Keratinocyte (primary cell): ENCODE measurements around the gene ACSS1. TPM values are rescaled to one million over a fixed set of nuclear protein-coding genes. Genes with fewer than 3 reads are reported as not detected.

Source experiments
- DNase-seq: peaks from one replicate; pipeline ENCODE4 v3.0.0-alpha.2; 2011; ENCODE audit warnings: low read depth, missing footprints, low spot score
- FAIRE-seq: peaks from 2 replicates; lab custom pipeline; 2011; peaks lifted over from hg19 to GRCh38; lab: Jason Lieb, UNC
- H2AFZ ChIP-seq: 2 replicates; pipeline ENCODE4 v1.6.0; 2012; ENCODE audit warnings: low read length, control low read depth, inconsistent platforms; ENCODE audit not compliant: control insufficient read depth
- H3K27ac ChIP-seq: 2 replicates; pipeline ENCODE4 v1.5.1; 2011; ENCODE audit warnings: low read length; ENCODE audit not compliant: control insufficient read depth, insufficient read depth
- H3K27me3 ChIP-seq: 3 replicates; pipeline ENCODE4 v1.6.0; 2011; ENCODE audit warnings: low read length; ENCODE audit not compliant: control insufficient read depth, insufficient read depth; ENCODE audit errors: extremely low read depth
- H3K36me3 ChIP-seq, 2 experiments: 2 replicates in 1 of 2; 3 replicates in 1 of 2; pipeline ENCODE4 v1.5.1; 2011; ENCODE audit warnings: low read length in 2 of 2, mild to moderate bottlenecking in 1 of 2; ENCODE audit not compliant: control insufficient read depth in 2 of 2, insufficient read depth in 2 of 2; ENCODE audit errors: extremely low read depth in 1 of 2
- H3K4me1 ChIP-seq: 3 replicates; pipeline ENCODE4 v1.5.1; 2011; ENCODE audit warnings: low read length; ENCODE audit not compliant: control insufficient read depth, insufficient read depth; ENCODE audit errors: extremely low read depth
- H3K4me2 ChIP-seq: 3 replicates; pipeline ENCODE4 v1.6.0; 2011; ENCODE audit warnings: low read depth, low read length; ENCODE audit not compliant: control insufficient read depth, insufficient read depth; ENCODE audit errors: extremely low read depth
- H3K4me3 ChIP-seq, 3 experiments: fragments of 200-600 bp in 1 of 3; sonication (generic) in 1 of 3; 2 replicates in 2 of 3; 3 replicates in 1 of 3; pipeline ENCODE4 v1.5.1; 2011 to 2016; ENCODE audit warnings: low read length in 3 of 3, mild to moderate bottlenecking in 3 of 3, control low read depth in 2 of 3, inconsistent platforms in 1 of 3, low read depth in 1 of 3, mixed read lengths in 1 of 3, mixed run types in 1 of 3, moderate library complexity in 1 of 3; ENCODE audit not compliant: control insufficient read depth in 2 of 3, insufficient read depth in 2 of 3; ENCODE audit errors: extremely low read depth in 1 of 3
- H3K79me2 ChIP-seq: 2 replicates; pipeline ENCODE4 v1.6.0; 2012; ENCODE audit warnings: low read length; ENCODE audit not compliant: control insufficient read depth, insufficient read depth
- H3K9ac ChIP-seq: 3 replicates; pipeline ENCODE4 v1.6.0; 2011; ENCODE audit warnings: low read length; ENCODE audit not compliant: control insufficient read depth, insufficient read depth; ENCODE audit errors: extremely low read depth
- H3K9me1 ChIP-seq: 3 replicates; pipeline ENCODE4 v1.6.0; 2011; ENCODE audit warnings: low read length; ENCODE audit not compliant: control insufficient read depth, insufficient read depth; ENCODE audit errors: extremely low read depth
- H3K9me3 ChIP-seq: 2 replicates; pipeline ENCODE4 v1.5.1; 2012; ENCODE audit warnings: low read depth, low read length; ENCODE audit not compliant: control insufficient read depth
- H4K20me1 ChIP-seq: 3 replicates; pipeline ENCODE4 v1.6.0; 2011; ENCODE audit warnings: low read length; ENCODE audit not compliant: control insufficient read depth, insufficient read depth; ENCODE audit errors: extremely low read depth
- EZH2 ChIP-seq: IDR thresholded peaks from one replicate; pipeline ENCODE4 v1.6.1; 2012; ENCODE audit warnings: inconsistent platforms, mild to moderate bottlenecking, low read length, moderate library complexity
- dilution Hi-C: fragments of 300-500 bp; cut with MboI; formaldehyde crosslinking; loops from one replicate; pipeline ENCODE4 v1.7.0; 2020; ENCODE audit warnings: low sequenced_read_pairs; ENCODE audit not compliant: extremely low pct_ligation_motif_present
- polyA plus RNA-seq, 5 experiments: library from polyadenylated mRNA; depleted of rRNA in 3 of 5; stranded (reverse) in 3 of 5; stranded (forward) in 1 of 5; unstranded in 1 of 5; fragments of >200 nt; gene quantifications; 1 replicate in 1 of 5; 2 replicates in 3 of 5; 3 replicates in 1 of 5; pipeline versions ENCODE4 v1.2.1 to v1.2.3, GENCODE V29; 2011 to 2012; ENCODE audit warnings: missing spikeins in 2 of 5, low read depth in 1 of 5, low replicate concordance in 1 of 5
- TF ChIP-seq, protein P1 (sequence below), 3 experiments: IDR thresholded peaks in 1 of 3; conservative IDR thresholded peaks in 1 of 3; optimal IDR thresholded peaks in 1 of 3; 2 replicates in 2 of 3; 3 replicates in 1 of 3; pipeline versions ENCODE3 to v1.5.1; 2011; ENCODE audit warnings: low read length in 3 of 3, mild to moderate bottlenecking in 3 of 3, moderate library complexity in 2 of 3, control low read depth in 1 of 3, inconsistent platforms in 1 of 3; ENCODE audit not compliant: insufficient read depth in 2 of 3; ENCODE audit errors: extremely low read depth in 1 of 3

ACSS1 gene
- polyA plus RNA-seq, 1 donor (not counting 4 experiments of a cell fraction or from before 2014, with no cell fraction given): 1.5 TPM

DNA sequence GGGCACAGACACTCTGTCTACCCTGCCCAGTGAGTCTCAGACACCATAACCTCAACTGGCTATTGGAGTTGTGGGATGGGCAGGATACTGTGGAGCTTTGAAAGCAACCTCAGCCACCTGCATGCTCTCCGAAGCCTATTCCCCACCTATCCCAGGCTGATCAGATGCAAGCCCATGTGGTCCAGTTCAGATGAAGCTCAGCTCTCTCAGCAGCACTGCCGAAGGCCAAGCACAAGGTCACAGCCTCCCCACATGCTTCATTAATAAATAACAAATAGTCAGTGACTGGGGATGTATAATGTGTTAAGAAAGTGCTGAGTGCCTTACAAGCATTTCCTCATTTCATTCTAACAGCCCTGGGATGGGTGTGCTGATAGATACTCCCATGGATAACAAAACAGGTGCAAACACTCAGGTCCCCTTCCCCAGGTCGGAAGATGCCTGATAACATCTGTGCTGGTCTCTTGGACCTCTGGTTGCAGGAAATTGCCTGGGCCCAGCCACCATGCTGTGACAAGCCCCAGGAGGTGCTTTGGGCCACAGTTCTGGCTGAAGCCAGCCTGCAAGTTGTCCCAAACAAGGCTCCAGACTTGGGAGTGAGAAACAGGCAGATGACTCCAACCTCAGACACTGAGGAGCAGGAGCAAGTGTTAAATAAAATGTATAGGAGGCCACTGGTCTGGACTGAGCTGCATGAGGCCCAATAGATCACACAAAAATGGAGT is 3.7 kb downstream of the ACSS1 start:
- Histone ChIP-seq H3K4me2 (no peak overlapping the region), H3K4me1 (peaks cover 12% of the 10 kb centered on the region), H3K9me3 (no peaks in the 10 kb centered on the region), H3K9ac (no peak overlapping the region), H3K9me1 (no peaks in the 10 kb centered on the region), H3K4me3 (no peak overlapping the region), H3K27ac (no peak overlapping the region), H3K27me3 (peaks cover 19% of the 10 kb centered on the region), H2AFZ (no peak overlapping the region), H3K79me2 (no peaks in the 10 kb centered on the region), H3K36me3 (no peaks in the 10 kb centered on the region), H4K20me1 (peaks cover 3% of the 10 kb centered on the region)
- FAIRE-seq (no peak), DNase-seq (no peak)
- TF ChIP-seq, protein P1, sequence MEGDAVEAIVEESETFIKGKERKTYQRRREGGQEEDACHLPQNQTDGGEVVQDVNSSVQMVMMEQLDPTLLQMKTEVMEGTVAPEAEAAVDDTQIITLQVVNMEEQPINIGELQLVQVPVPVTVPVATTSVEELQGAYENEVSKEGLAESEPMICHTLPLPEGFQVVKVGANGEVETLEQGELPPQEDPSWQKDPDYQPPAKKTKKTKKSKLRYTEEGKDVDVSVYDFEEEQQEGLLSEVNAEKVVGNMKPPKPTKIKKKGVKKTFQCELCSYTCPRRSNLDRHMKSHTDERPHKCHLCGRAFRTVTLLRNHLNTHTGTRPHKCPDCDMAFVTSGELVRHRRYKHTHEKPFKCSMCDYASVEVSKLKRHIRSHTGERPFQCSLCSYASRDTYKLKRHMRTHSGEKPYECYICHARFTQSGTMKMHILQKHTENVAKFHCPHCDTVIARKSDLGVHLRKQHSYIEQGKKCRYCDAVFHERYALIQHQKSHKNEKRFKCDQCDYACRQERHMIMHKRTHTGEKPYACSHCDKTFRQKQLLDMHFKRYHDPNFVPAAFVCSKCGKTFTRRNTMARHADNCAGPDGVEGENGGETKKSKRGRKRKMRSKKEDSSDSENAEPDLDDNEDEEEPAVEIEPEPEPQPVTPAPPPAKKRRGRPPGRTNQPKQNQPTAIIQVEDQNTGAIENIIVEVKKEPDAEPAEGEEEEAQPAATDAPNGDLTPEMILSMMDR (optimal IDR thresholded peaks at IDR 0.05 in 1 of 3, IDR thresholded peaks at IDR 0.05 in 1 of 3, conservative IDR thresholded peaks at IDR 0.05 in 1 of 3; ENCODE audit: extremely low read depth in 1 of 3, insufficient read depth in 2 of 3, low read length in 3 of 3): no peak
- TF ChIP-seq EZH2: no peak
- dilution Hi-C loops: no loop called here

DNA sequence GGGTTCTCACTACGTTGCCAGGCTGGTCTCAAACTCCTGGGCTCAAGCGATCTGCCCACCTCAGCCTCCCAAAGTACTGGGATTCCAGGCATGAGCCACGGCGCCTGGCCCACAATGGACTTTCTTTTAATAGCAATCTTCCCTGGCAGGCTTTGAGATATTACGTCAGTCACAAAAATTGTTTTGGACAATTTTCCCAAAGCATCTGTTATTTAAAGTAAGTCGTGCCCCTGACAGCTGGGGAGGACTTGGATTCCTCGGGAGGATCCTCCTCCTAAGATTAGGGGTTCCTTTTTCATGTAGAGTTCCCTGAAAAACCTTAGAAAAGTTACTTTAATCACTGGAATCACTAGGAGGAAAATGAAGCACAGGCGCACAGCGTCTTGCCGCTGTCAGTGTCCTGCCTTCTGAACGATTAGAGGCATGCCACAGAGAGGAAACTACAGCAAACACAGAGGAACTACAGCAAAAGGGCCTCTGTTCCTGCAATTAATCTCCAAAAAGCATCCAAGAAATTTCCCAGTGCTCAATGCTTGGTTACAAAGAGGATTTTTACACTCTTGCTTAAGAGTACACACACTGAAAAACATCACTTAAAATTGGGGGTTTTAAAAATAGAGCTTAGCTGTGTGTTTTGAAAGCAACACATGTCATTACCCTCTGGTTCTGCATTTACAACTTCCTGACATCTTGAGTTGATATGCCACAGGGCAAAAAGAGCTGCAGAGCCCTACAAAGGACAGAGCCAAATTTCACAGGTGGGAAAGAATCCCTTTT is 4.5 kb downstream of the ACSS1 start:
- Histone ChIP-seq H3K4me2 (no peak overlapping the region), H3K27me3 (peaks cover 22% of the 10 kb centered on the region), H3K9me3 (no peaks in the 10 kb centered on the region), H3K9ac (no peak overlapping the region), H3K79me2 (no peaks in the 10 kb centered on the region), H3K4me1 (peaks cover 10% of the 10 kb centered on the region), H2AFZ (no peak overlapping the region), H3K27ac (no peak overlapping the region), H3K36me3 (no peaks in the 10 kb centered on the region), H3K9me1 (no peaks in the 10 kb centered on the region), H4K20me1 (peaks cover 3% of the 10 kb centered on the region), H3K4me3 (no peak overlapping the region)
- no peak for TF ChIP-seq EZH2
- TF ChIP-seq, protein P1 (optimal IDR thresholded peaks at IDR 0.05 in 1 of 3, IDR thresholded peaks at IDR 0.05 in 1 of 3, conservative IDR thresholded peaks at IDR 0.05 in 1 of 3; ENCODE audit: extremely low read depth in 1 of 3, insufficient read depth in 2 of 3, low read length in 3 of 3): no peak
- DNase-seq (no peak), FAIRE-seq (no peak)
- dilution Hi-C loops: no loop called here
